HL-60 (cell line): ENCODE measurements around the gene SPATS2.

Experiments
- GABPA ChIP-seq: IDR thresholded peaks from 2 replicates; pipeline ENCODE4 v1.6.1; 2012; ENCODE audit warnings: low read depth
- POLR2AphosphoS5 ChIP-seq: IDR thresholded peaks from 2 replicates; pipeline ENCODE4 v1.6.1; 2012; ENCODE audit warnings: low read depth
- TF ChIP-seq, protein P1 (sequence below): IDR thresholded peaks from one replicate; pipeline ENCODE4 v1.5.1; 2011; ENCODE audit warnings: low read length, control low read depth, inconsistent platforms; ENCODE audit not compliant: insufficient read depth

DNA sequence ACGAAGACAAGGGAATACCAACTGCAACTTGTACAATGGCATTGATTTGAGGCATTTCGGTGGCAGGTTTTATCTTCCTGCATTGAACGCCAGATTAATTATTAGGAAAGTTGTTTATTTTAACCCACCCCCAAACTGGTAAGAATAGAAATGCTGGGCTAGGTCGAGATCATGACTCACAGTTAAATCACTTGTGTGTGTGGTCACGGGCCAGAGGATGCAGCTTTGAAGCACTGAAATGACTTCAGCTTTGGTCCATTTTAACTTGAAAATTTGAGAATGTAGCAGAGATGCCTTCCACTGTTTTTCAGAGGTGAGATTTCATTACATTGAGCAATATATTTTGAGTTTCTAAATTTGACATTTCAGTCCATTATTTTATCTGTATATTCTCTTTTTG, 148.0 kb downstream of the SPATS2 start:
- TF ChIP-seq, protein P1, sequence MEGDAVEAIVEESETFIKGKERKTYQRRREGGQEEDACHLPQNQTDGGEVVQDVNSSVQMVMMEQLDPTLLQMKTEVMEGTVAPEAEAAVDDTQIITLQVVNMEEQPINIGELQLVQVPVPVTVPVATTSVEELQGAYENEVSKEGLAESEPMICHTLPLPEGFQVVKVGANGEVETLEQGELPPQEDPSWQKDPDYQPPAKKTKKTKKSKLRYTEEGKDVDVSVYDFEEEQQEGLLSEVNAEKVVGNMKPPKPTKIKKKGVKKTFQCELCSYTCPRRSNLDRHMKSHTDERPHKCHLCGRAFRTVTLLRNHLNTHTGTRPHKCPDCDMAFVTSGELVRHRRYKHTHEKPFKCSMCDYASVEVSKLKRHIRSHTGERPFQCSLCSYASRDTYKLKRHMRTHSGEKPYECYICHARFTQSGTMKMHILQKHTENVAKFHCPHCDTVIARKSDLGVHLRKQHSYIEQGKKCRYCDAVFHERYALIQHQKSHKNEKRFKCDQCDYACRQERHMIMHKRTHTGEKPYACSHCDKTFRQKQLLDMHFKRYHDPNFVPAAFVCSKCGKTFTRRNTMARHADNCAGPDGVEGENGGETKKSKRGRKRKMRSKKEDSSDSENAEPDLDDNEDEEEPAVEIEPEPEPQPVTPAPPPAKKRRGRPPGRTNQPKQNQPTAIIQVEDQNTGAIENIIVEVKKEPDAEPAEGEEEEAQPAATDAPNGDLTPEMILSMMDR = no peak
- no peak for TF ChIP-seq GABPA
- TF ChIP-seq POLR2AphosphoS5 = no peak
